ENCODE data around the gene MSI2. TPM values are rescaled to one million over a fixed set of nuclear protein-coding genes. Genes with fewer than 3 reads are reported as not detected.

MSI2 gene
- total and polyA plus RNA-seq, 2 donors (not counting 3 experiments of a cell fraction or from before 2014, with no cell fraction given), result 20.9 to 59.3 TPM

GRCh38 chr17:57682701-57683100, 426.4 kb downstream of the MSI2 start:
- no peak for FAIRE-seq
- no peak overlapping the region for H3K4me2 ChIP-seq (ENCODE audit: insufficient read depth, low read length)
- no peak overlapping the region for H3K4me3 ChIP-seq (replicated peaks in 1 of 3; ENCODE audit: insufficient read depth in 1 of 3, low read depth in 1 of 3, low read length in 3 of 3)
- CTCF ChIA-PET, result interaction anchor here (0.9 to 3.1 kb wide), 2 partner anchors 11 to 65 kb away, joined by 3 to 12 read pairs; no protein-coding TSS in a partner anchor
- no peak overlapping the region for H3K27ac ChIP-seq (ENCODE audit: insufficient read depth, low read depth, low read length)
- TF ChIP-seq MYC (IDR thresholded peaks at IDR 0.05; ENCODE audit: low read depth, low read length) (no peak), POLR2AphosphoS5 (IDR thresholded peaks at IDR 0.05; ENCODE audit: insufficient read depth, low read depth, low read length) (no peak), GATA2 (IDR thresholded peaks at IDR 0.05; ENCODE audit: insufficient read depth, insufficient read length, low read depth, low read length) (no peak), EZH2 (IDR thresholded peaks at IDR 0.05; ENCODE audit: borderline replicate concordance, low read depth, low read length, severe bottlenecking) (no peak), JUN (IDR thresholded peaks at IDR 0.05; ENCODE audit: borderline replicate concordance, insufficient read depth, insufficient read length, low read depth) (no peak), CTCF (IDR thresholded peaks at IDR 0.05; ENCODE audit: extremely low read depth in 1 of 2, insufficient read depth in 1 of 2, low read depth in 1 of 2, low read length in 2 of 2) (no peak), POLR2A (IDR thresholded peaks at IDR 0.05; ENCODE audit: low read depth, low read length) (no peak), FOS (IDR thresholded peaks at IDR 0.05; ENCODE audit: borderline replicate concordance, insufficient read depth, low read length) (no peak), MAX (IDR thresholded peaks at IDR 0.05; ENCODE audit: insufficient read depth, insufficient read length) (no peak)
- no peak overlapping the region for H3K9ac ChIP-seq (replicated peaks; ENCODE audit: extremely low read depth, insufficient read depth, low read length)
- no peak for DNase-seq (ENCODE audit: low read depth, low spot score)
- intact Hi-C loops (cut with micrococcal nuclease) (no loop called here), dilution Hi-C loops (cut with MboI; ENCODE audit: extremely low pct_ligation_motif_present, low sequenced_read_pairs) (no loop called here)
- no peaks in the 10 kb centered on the region for H3K4me1 ChIP-seq (ENCODE audit: control insufficient read depth, extremely low read depth, insufficient read depth, low read length)
- H3K79me2 ChIP-seq (ENCODE audit: control insufficient read depth, insufficient read depth, low read length), result no peaks in the 10 kb centered on the region
- no peaks in the 10 kb centered on the region for H3K9me3 ChIP-seq (replicated peaks; ENCODE audit: control insufficient read depth, insufficient read depth, low read length)
- H2AFZ ChIP-seq (ENCODE audit: low read depth, low read length), result no peak overlapping the region
- POLR2A ChIA-PET, result interaction anchor here (0.7 kb wide), 1 partner anchor 10 kb away, joined by 3 read pairs; no protein-coding TSS in a partner anchor
- no peaks in the 10 kb centered on the region for H4K20me1 ChIP-seq (replicated peaks; ENCODE audit: control insufficient read depth, extremely low read depth, insufficient read depth, low read length)
- BruUV-seq (replicated peaks), result no TSS peak
- H3K27me3 ChIP-seq (ENCODE audit: control insufficient read depth in 2 of 2, insufficient read depth in 2 of 2, low read length in 2 of 2), result no peaks in the 10 kb centered on the region
- H3K9me1 ChIP-seq (replicated peaks; ENCODE audit: control insufficient read depth, extremely low read depth, insufficient read depth, low read length), result no peaks in the 10 kb centered on the region
- H3K36me3 ChIP-seq (ENCODE audit: control insufficient read depth in 2 of 2, extremely low read depth in 1 of 2, insufficient read depth in 2 of 2, low read length in 2 of 2), result no peaks in the 10 kb centered on the region

All from endothelial cell of umbilical vein (primary cell).